Mesenteric fat pad (tissue), 1 donor: Measurements from ENCODE around the gene NBEA. TPM values are rescaled to one million over a fixed set of nuclear protein-coding genes. Genes with fewer than 3 reads are reported as not detected.
"Not testable (repeated sequence)": the region's sequence is repeated elsewhere in the genome, so short reads cannot be mapped to it uniquely, and the experiment has no call there.

Experiments
- DNase-seq: peaks from one replicate; pipeline ENCODE4 v3.0.0-alpha.2; 2020; ENCODE audit warnings: low spot score
- long read RNA-seq: library from polyadenylated mRNA; unstranded; transcript quantifications from one replicate; pipeline ENCODE4 v2.0.0, GENCODE V29; 2020
- total RNA-seq: library from RNA; stranded (reverse); fragmentation: NEBNext Ultra II Directional; extraction: Animal tissue kit (Norgen Biotek cat#: 25700); gene quantifications from one replicate; pipeline ENCODE4 v1.2.1, GENCODE V29; 2021
- donor health status: DM: yes; HTN: yes; CAD: no.

Gene NBEA
- 3.7 TPM for total RNA-seq
- long read RNA-seq, partial matches to known transcripts: 1 of 8 reads
- long read RNA-seq, other reads (novel, unspliced or antisense): 7 of 8 reads

GRCh38 chr13:34941835-34942731 is at the start of gene NBEA:
TSS of gene NBEA (plus strand) at chr13:34942270. CDS start at chr13:34942821, 551 bp downstream.
- DNase-seq: peak; percentile 90

- DNase-seq: no peak
Observed at GRCh38 chr13:34894756-34895155, 47.3 kb upstream of the NBEA start.

GRCh38 chr13:34897220-34897619 is 44.9 kb upstream of the NBEA start:
- DNase-seq: no peak

- DNase-seq: no peak
Observed at GRCh38 chr13:34899888-34900287, 42.2 kb upstream of the NBEA start.

- DNase-seq: no peak
Observed at GRCh38 chr13:34900288-34900739, 41.8 kb upstream of the NBEA start.

- DNase-seq: no peak
Observed at GRCh38 chr13:34901572-34901971, 40.5 kb upstream of the NBEA start.

GRCh38 chr13:34911159-34911558 is 30.9 kb upstream of the NBEA start:
- no peak for DNase-seq

- no peak for DNase-seq
Observed at GRCh38 chr13:34913040-34913439, 29.0 kb upstream of the NBEA start.

GRCh38 chr13:34914416-34914815 is 27.7 kb upstream of the NBEA start:
- DNase-seq: no peak

- DNase-seq: no peak
Observed at GRCh38 chr13:34926508-34926907, 15.6 kb upstream of the NBEA start.

- DNase-seq: not testable (repeated sequence)
Observed at GRCh38 chr13:34928676-34929075, 13.4 kb upstream of the NBEA start.

- no peak for DNase-seq
Observed at GRCh38 chr13:34931572-34931971, 10.5 kb upstream of the NBEA start.

GRCh38 chr13:34933349-34933748 is 8.7 kb upstream of the NBEA start:
- DNase-seq: no peak

- DNase-seq: no peak
Observed at GRCh38 chr13:34933786-34934185, 8.3 kb upstream of the NBEA start.

GRCh38 chr13:34935841-34936240 is 6.2 kb upstream of the NBEA start:
- no peak for DNase-seq

- DNase-seq: no peak
Observed at GRCh38 chr13:34939771-34940170, 2.3 kb upstream of the NBEA start.

GRCh38 chr13:34941436-34941834 is 635 bp upstream of the NBEA start:
- no peak for DNase-seq

GRCh38 chr13:34942732-34943435 is 814 bp downstream of the NBEA start:
- DNase-seq: no peak

GRCh38 chr13:34943436-34944273 is 1.6 kb downstream of the NBEA start:
- DNase-seq: no peak

GRCh38 chr13:34944274-34944634 is 2.2 kb downstream of the NBEA start:
- DNase-seq: no peak

- DNase-seq: no peak
Observed at GRCh38 chr13:34944751-34945150, 2.7 kb downstream of the NBEA start.
